G401 (cell line): ENCODE data around the gene CHMP6. TPM values are rescaled to one million over a fixed set of nuclear protein-coding genes. Genes with fewer than 3 reads are reported as not detected.

Experiments
- total RNA-seq: library from RNA; depleted of rRNA; stranded (reverse); fragments of >200 nt; shearing (Covaris generic); gene quantifications from 2 replicates; pipeline ENCODE4 v1.2.3, GENCODE V29; 2014; rRNA removed

Gene CHMP6
- total RNA-seq, 1 experiment from 2014 or later, result 51.8 TPM

Other genes starting within 250 kb of the CHMP6 start
- 16.1 and 21.1 TPM in 2 replicates for gene BAIAP2, start 43.3 kb downstream of the CHMP6 start, total RNA-seq
- not detected in 2 replicates for gene PVALEF, start 173.7 kb downstream of the CHMP6 start, total RNA-seq
- 7.5 and 19.0 TPM in 2 replicates for gene AATK, start 174.4 kb downstream of the CHMP6 start, total RNA-seq
- 24.5 and 42.0 TPM in 2 replicates for gene CEP131, start 231.1 kb downstream of the CHMP6 start, total RNA-seq
- gene TEPSIN, start 247.2 kb downstream of the CHMP6 start, total RNA-seq, result 14.4 and 18.1 TPM in 2 replicates
- gene NDUFAF8, start 247.5 kb downstream of the CHMP6 start, total RNA-seq, result 151 and 156 TPM in 2 replicates